HepG2 (cell line): ENCODE data around the gene COL18A1. TPM values are rescaled to one million over a fixed set of nuclear protein-coding genes. Genes with fewer than 3 reads are reported as not detected.
A peak's percentile ranks its signal among the peaks of the same experiment; 100 is the strongest.

ENCODE experiments used
- AGO1 ChIP-seq: fragments of 200-400 bp; formaldehyde crosslinking; IDR thresholded peaks from 2 replicates; pipeline ENCODE4 v1.6.1; 2017; ENCODE audit warnings: mild to moderate bottlenecking, low read depth, low read length, moderate library complexity; ENCODE audit not compliant: poor library complexity, severe bottlenecking
- CBX2 ChIP-seq, 2 experiments: fragments of 200-600 bp in 1 of 2; sonication (generic); formaldehyde crosslinking in 1 of 2; IDR thresholded peaks; 2 replicates each; pipeline versions ENCODE4 v1.7.0 to v1.8.1; 2018 to 2022; ENCODE audit warnings: low read depth in 2 of 2, low read length in 1 of 2, mild to moderate bottlenecking in 1 of 2, missing genetic modification reagents in 1 of 2
- CC2D1A ChIP-seq: sonication (generic); formaldehyde crosslinking; IDR thresholded peaks from 2 replicates; pipeline ENCODE4 v1.8.1; 2023; ENCODE audit warnings: mild to moderate bottlenecking, missing genetic modification reagents
- E2F5 ChIP-seq: sonication (generic); formaldehyde crosslinking; conservative IDR thresholded peaks from 2 replicates; pipeline ENCODE4 v1.4.0; 2020; ENCODE audit warnings: missing genetic modification reagents
- ELF4 ChIP-seq: sonication (generic); formaldehyde crosslinking; IDR thresholded peaks from 2 replicates; pipeline ENCODE4 v1.5.0; 2020; ENCODE audit warnings: missing genetic modification reagents, mild to moderate bottlenecking, moderate library complexity, borderline replicate concordance
- GABPB1 ChIP-seq: IDR thresholded peaks from 2 replicates; pipeline ENCODE4 v1.6.1; 2016; ENCODE audit warnings: mild to moderate bottlenecking, missing genetic modification reagents, moderate library complexity, missing compliant biosample characterization
- GPN1 ChIP-seq: sonication (generic); formaldehyde crosslinking; IDR thresholded peaks from 2 replicates; pipeline ENCODE4 v1.5.1; 2020; ENCODE audit warnings: missing genetic modification reagents, borderline replicate concordance
- GZF1 ChIP-seq: sonication (generic); formaldehyde crosslinking; IDR thresholded peaks from 2 replicates; pipeline ENCODE4 v1.5.1; 2020; ENCODE audit warnings: mild to moderate bottlenecking, missing genetic modification reagents
- HNF4G ChIP-seq, 2 experiments: sonication (generic) in 1 of 2; formaldehyde crosslinking in 1 of 2; IDR thresholded peaks; 2 replicates each; pipeline versions ENCODE4 v1.4.0 to v1.6.1; 2011 to 2020; ENCODE audit warnings: borderline replicate concordance in 2 of 2, low read depth in 2 of 2, mild to moderate bottlenecking in 2 of 2, low read length in 1 of 2, missing genetic modification reagents in 1 of 2, moderate library complexity in 1 of 2
- HNRNPK ChIP-seq: fragments of 200-400 bp; formaldehyde crosslinking; IDR thresholded peaks from 2 replicates; pipeline ENCODE4 v1.6.1; 2018; ENCODE audit warnings: low read length, low read depth, moderate library complexity, mild to moderate bottlenecking; ENCODE audit not compliant: poor library complexity, severe bottlenecking
- HOXA3 ChIP-seq: sonication (generic); formaldehyde crosslinking; IDR thresholded peaks from 2 replicates; pipeline ENCODE4 v1.5.0; 2020; ENCODE audit warnings: missing genetic modification reagents
- HOXA5 ChIP-seq: sonication (generic); formaldehyde crosslinking; IDR thresholded peaks from 2 replicates; pipeline ENCODE4 v1.4.0; 2020; ENCODE audit warnings: missing genetic modification reagents
- MAF1 ChIP-seq: sonication (generic); formaldehyde crosslinking; IDR thresholded peaks from 2 replicates; pipeline ENCODE4 v1.5.0; 2020; ENCODE audit warnings: missing genetic modification reagents, borderline replicate concordance
- MTF2 ChIP-seq: sonication (generic); formaldehyde crosslinking; IDR thresholded peaks from 2 replicates; pipeline ENCODE4 v1.5.0; 2020; ENCODE audit warnings: missing genetic modification reagents, borderline replicate concordance
- NR2F1 ChIP-seq, 2 experiments: fragments of 450-650 bp in 1 of 2; formaldehyde crosslinking in 1 of 2; IDR thresholded peaks; 2 replicates each; pipeline versions ENCODE4 v1.5.0 to v1.6.1; 2016 to 2020; ENCODE audit warnings: mild to moderate bottlenecking in 1 of 2, missing compliant biosample characterization in 1 of 2, missing genetic modification reagents in 1 of 2, moderate library complexity in 1 of 2
- RBM39 ChIP-seq: fragments of 200-400 bp; formaldehyde crosslinking; IDR thresholded peaks from one replicate; pipeline ENCODE4 v1.6.1; 2018; ENCODE audit warnings: antibody characterized with exemption, mild to moderate bottlenecking, low read depth, low read length; ENCODE audit not compliant: poor library complexity, severe bottlenecking
- SIN3A ChIP-seq: IDR thresholded peaks from 2 replicates; pipeline ENCODE4 v1.6.1; 2011; ENCODE audit warnings: low read depth, mild to moderate bottlenecking, control low read depth, low read length, borderline replicate concordance
- SIN3B ChIP-seq: fragments of 150-350 bp; IDR thresholded peaks from 2 replicates; pipeline ENCODE4 v1.6.1; 2014; ENCODE audit warnings: low read length
- TAF1 ChIP-seq: sonication (generic); formaldehyde crosslinking; IDR thresholded peaks from 2 replicates; pipeline ENCODE4 v1.4.0; 2020; ENCODE audit warnings: missing genetic modification reagents
- TEAD3 ChIP-seq: optimal IDR thresholded peaks from 2 replicates; pipeline ENCODE3; 2016; ENCODE audit warnings: borderline replicate concordance
- TSC22D2 ChIP-seq: sonication (generic); formaldehyde crosslinking; IDR thresholded peaks from 2 replicates; pipeline ENCODE4 v1.5.1; 2020; ENCODE audit warnings: missing genetic modification reagents, mild to moderate bottlenecking, borderline replicate concordance
- ZMYM2 ChIP-seq: sonication (generic); formaldehyde crosslinking; IDR thresholded peaks from 2 replicates; pipeline ENCODE4 v1.8.0; 2022; ENCODE audit warnings: mild to moderate bottlenecking, missing genetic modification reagents
- ZNF160 ChIP-seq: sonication (generic); formaldehyde crosslinking; IDR thresholded peaks from 2 replicates; pipeline ENCODE4 v1.8.0; 2022; ENCODE audit warnings: mild to moderate bottlenecking, inconsistent platforms, missing genetic modification reagents
- ZNF30 ChIP-seq: sonication (generic); formaldehyde crosslinking; IDR thresholded peaks from 2 replicates; pipeline ENCODE4 v1.5.0; 2020; ENCODE audit warnings: mild to moderate bottlenecking, missing genetic modification reagents
- ZNF572 ChIP-seq: sonication (generic); formaldehyde crosslinking; IDR thresholded peaks from 2 replicates; pipeline ENCODE4 v1.5.1; 2020; ENCODE audit warnings: mild to moderate bottlenecking, missing genetic modification reagents
- ZNF605 ChIP-seq: sonication (generic); formaldehyde crosslinking; IDR thresholded peaks from 2 replicates; pipeline ENCODE4 v1.8.0; 2022; ENCODE audit warnings: mild to moderate bottlenecking, missing genetic modification reagents
- ZNF691 ChIP-seq: sonication (generic); formaldehyde crosslinking; IDR thresholded peaks from 2 replicates; pipeline ENCODE4 v1.4.0; 2020; ENCODE audit warnings: missing genetic modification reagents, low read depth, mild to moderate bottlenecking, borderline replicate concordance
- ZSCAN20 ChIP-seq: sonication (generic); formaldehyde crosslinking; IDR thresholded peaks from 2 replicates; pipeline ENCODE4 v1.4.0; 2020; ENCODE audit warnings: missing genetic modification reagents, mild to moderate bottlenecking, borderline replicate concordance
- polyA plus RNA-seq, 8 experiments: library from polyadenylated mRNA; depleted of rRNA in 3 of 8; stranded (reverse) in 7 of 8; unstranded in 1 of 8; fragments of >200 nt; fragmentation: Illumina TruSeq in 4 of 8; extraction: Trizol in 4 of 8; gene quantifications; 2 replicates each; pipeline versions ENCODE4 v1.2.1 to v1.2.3, GENCODE V29; 2011 to 2016; ENCODE audit warnings: low read depth in 4 of 8, missing spikeins in 1 of 8, mixed read lengths in 1 of 8; ENCODE audit not compliant: insufficient read depth in 1 of 8
- total RNA-seq, 5 experiments: library from RNA; depleted of rRNA; stranded (reverse); fragments of >200 nt; fragmentation: Illumina TruSeq; extraction: Trizol; gene quantifications; 2 replicates each; pipeline ENCODE4 v1.2.3, GENCODE V29; 2016; ENCODE audit warnings: low read depth in 1 of 5

COL18A1 gene
- total and polyA plus RNA-seq, 2 of the 13 experiments (the other 11 are each of a cell fraction or from before 2014, with no cell fraction given): 79.0 to 102 TPM

GRCh38 chr21:45410151-45410864 is 5.3 kb downstream of the COL18A1 start (continued):
- peak in 1 of 2 experiments; percentile 44; a peak in 1 of 4 replicates for TF ChIP-seq NR2F1 (CRISPR knock-in tag; IDR thresholded peaks at IDR 0.05)
- TF ChIP-seq ZSCAN20: 0 out of 2 replicates have a peak, but pooled peaks have one; percentile 10
- TF ChIP-seq GABPB1 (CRISPR knock-in tag): peak; percentile 67; the same call in 1 of the 2 replicates
- TF ChIP-seq CC2D1A (CRISPR knock-in tag): no peak
- TF ChIP-seq ZMYM2: 0 out of 2 replicates have a peak, but pooled peaks have one; percentile 20
- TF ChIP-seq SIN3A: no peak
- TF ChIP-seq E2F5 (CRISPR knock-in tag): no peak
- peak; percentile 56; the same call in 1 of the 2 replicates for TF ChIP-seq TAF1 (CRISPR knock-in tag)
- no peak for TF ChIP-seq HNRNPK
- 0 out of 2 replicates have a peak, but pooled peaks have one; percentile 13 for TF ChIP-seq GZF1
- TF ChIP-seq GPN1: no peak
- no peak for TF ChIP-seq ZNF605 (CRISPR knock-in tag)
- TF ChIP-seq ZNF691 (CRISPR knock-in tag): no peak
- no peak for TF ChIP-seq ELF4
- TF ChIP-seq MAF1 (CRISPR knock-in tag): no peak
- TF ChIP-seq HNF4G (IDR thresholded peaks at IDR 0.05; ENCODE audit: borderline replicate concordance, low read depth, low read length): peak; percentile 66; the same call in 1 of the 2 replicates
- no peak; the same call in 1 of the 2 replicates for TF ChIP-seq HNF4G (CRISPR knock-in tag; IDR thresholded peaks at IDR 0.05; ENCODE audit: borderline replicate concordance, low read depth)
- peak; percentile 52; the same call in 1 of the 2 replicates for TF ChIP-seq HOXA5
- TF ChIP-seq ZNF160 (CRISPR knock-in tag): no peak; the same call in 1 of the 2 replicates
- peak; percentile 58; the same call in 1 of the 2 replicates for TF ChIP-seq HOXA3 (CRISPR knock-in tag)
- TF ChIP-seq SIN3B: no peak
- no peak for TF ChIP-seq AGO1
- no peak for TF ChIP-seq ZNF572
- TF ChIP-seq TSC22D2: 0 out of 2 replicates have a peak, but pooled peaks have one; percentile 28
- TF ChIP-seq MTF2 (CRISPR knock-in tag): no peak
- no peak for TF ChIP-seq CBX2 (IDR thresholded peaks at IDR 0.05; ENCODE audit: low read depth, low read length)
- TF ChIP-seq CBX2 (CRISPR knock-in tag; IDR thresholded peaks at IDR 0.05; ENCODE audit: low read depth): no peak
- TF ChIP-seq ZNF30 (CRISPR knock-in tag): peak; percentile 18; the same call in 1 of the 2 replicates
- peak; percentile 54 for TF ChIP-seq TEAD3 (CRISPR knock-in tag)
- TF ChIP-seq RBM39: no peak
